ENCODE results near the gene IRGC. TPM values are rescaled to one million over a fixed set of nuclear protein-coding genes. Genes with fewer than 3 reads are reported as not detected.

The IRGC gene
- total RNA-seq, 2 donors from 2014 or later = not detected

GRCh38 chr19:43767818-43768217, 51.9 kb downstream of the IRGC start:
- ATAC-seq (no peak), DNase-seq (no peak)
- intact Hi-C loops (cut with DNase I, micrococcal nuclease) = no loop called here

DNA sequence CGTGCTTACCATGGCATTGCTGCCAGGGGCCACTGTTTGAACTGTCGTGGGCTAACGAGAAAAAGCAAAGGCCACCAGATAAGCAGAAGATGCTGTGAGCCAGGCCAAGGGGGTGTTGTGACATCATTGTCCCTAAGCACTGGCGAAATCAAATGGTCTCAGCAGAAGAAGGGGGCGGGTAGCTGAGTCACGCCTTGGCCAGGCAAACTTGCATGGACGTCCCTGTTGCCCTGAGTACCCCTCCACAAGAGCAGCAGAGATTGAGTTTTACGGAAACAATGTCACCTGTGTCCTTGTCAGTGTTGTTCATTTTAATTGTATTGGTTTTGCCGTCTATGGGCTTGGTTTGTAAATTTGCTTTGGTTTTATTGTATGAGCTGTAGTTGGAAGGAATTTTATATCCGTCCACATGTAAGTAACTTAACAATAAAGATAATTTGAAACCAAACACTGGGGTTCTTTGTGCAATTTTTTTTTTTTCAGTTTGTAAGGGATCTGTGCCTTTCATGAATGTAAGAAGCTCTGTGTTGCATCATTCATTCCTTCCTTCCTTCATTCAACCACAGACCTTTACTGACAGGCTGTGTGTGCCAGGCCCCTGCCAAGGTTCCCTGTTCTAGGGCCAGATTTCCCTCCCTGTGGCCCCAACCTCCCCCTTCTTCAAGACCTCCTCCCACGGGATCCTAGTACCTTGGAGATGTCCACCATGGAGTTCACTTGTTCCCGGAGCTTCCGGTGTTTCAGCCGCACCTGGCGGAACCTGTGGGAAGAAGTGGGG, 52.6 kb downstream of the IRGC start:
- DNase-seq = peak in 1 of 2 donors; percentile 81
- ATAC-seq = peak; percentile 73
- intact Hi-C loops (cut with DNase I, micrococcal nuclease) = no loop called here

GRCh38 chr19:43769256-43769655, 53.4 kb downstream of the IRGC start:
- intact Hi-C loops (cut with DNase I, micrococcal nuclease) = no loop called here
- ATAC-seq = no peak
- DNase-seq = peak in 1 of 2 donors; percentile 27

Other genes starting within 250 kb of the IRGC start
- 10 to 100 TPM in 1 of 2 donors, 1 to 10 TPM in 1; 9.7 to 11.6 TPM for gene PHLDB3, start 211.3 kb upstream of the IRGC start, total RNA-seq
- 100 to 1,000 TPM; 480 to 631 TPM for gene ETHE1, start 188.9 kb upstream of the IRGC start, total RNA-seq
- 1 to 10 TPM; 6.5 to 7.7 TPM for gene ZNF575, start 182.9 kb upstream of the IRGC start, total RNA-seq
- 10 to 100 TPM; 16.5 to 17.3 TPM for gene XRCC1, start 140.5 kb upstream of the IRGC start, total RNA-seq
- 1 to 10 TPM in 1 of 2 donors, under 1 TPM in 1; 0.95 to 1.6 TPM for gene PINLYP, start 140.3 kb upstream of the IRGC start, total RNA-seq
- 10 to 100 TPM; 19.8 to 23.3 TPM for gene IRGQ, start 119.9 kb upstream of the IRGC start, total RNA-seq
- 10 to 100 TPM; 13.5 to 16.6 TPM for gene ZNF576, start 119.5 kb upstream of the IRGC start, total RNA-seq
- under 1 TPM; 0.14 to 0.73 TPM for gene SRRM5, start 104.0 kb upstream of the IRGC start, total RNA-seq
- gene ZNF428, start 96.4 kb upstream of the IRGC start, total RNA-seq = 10 to 100 TPM; 16.3 to 18.7 TPM
- 1 to 10 TPM; 2.0 to 4.9 TPM for gene CADM4, start 76.2 kb upstream of the IRGC start, total RNA-seq
- 100 to 1,000 TPM in 1 of 2 donors, 10 to 100 TPM in 1; 44.4 to 130 TPM for gene PLAUR, start 45.9 kb upstream of the IRGC start, total RNA-seq
- 10 to 100 TPM; 25.4 to 40.3 TPM for gene SMG9, start 38.9 kb downstream of the IRGC start, total RNA-seq
- gene KCNN4, start 64.9 kb downstream of the IRGC start, total RNA-seq = 10 to 100 TPM; 21.2 to 45.6 TPM
- 1 to 10 TPM in 1 of 2 donors, under 1 TPM in 1; 0.70 to 3.5 TPM for gene LYPD5, start 86.4 kb downstream of the IRGC start, total RNA-seq
- gene ZNF283, start 111.2 kb downstream of the IRGC start, total RNA-seq = 10 to 100 TPM in 1 of 2 donors, 1 to 10 TPM in 1; 8.1 to 11.5 TPM
- gene ZNF404, start 167.9 kb downstream of the IRGC start, total RNA-seq = 1 to 10 TPM in 1 of 2 donors, under 1 TPM in 1; 0.92 to 1.3 TPM
- 1 to 10 TPM; 8.9 to 9.2 TPM for gene ZNF45, start 219.2 kb downstream of the IRGC start, total RNA-seq
- 1 to 10 TPM; 1.4 to 2.1 TPM for gene ZNF221, start 235.2 kb downstream of the IRGC start, total RNA-seq